MV-4-11 (cell line): ENCODE measurements around the gene SNX27.

ENCODE experiments used
- DNase-seq: peaks from one replicate; lab custom pipeline; 2025; lab: John Stamatoyannopoulos, UW

SNX27 gene

GRCh38 chr1:151705753-151706463 lies 94.1 kb downstream of the SNX27 start:
- no peak for DNase-seq

DNA sequence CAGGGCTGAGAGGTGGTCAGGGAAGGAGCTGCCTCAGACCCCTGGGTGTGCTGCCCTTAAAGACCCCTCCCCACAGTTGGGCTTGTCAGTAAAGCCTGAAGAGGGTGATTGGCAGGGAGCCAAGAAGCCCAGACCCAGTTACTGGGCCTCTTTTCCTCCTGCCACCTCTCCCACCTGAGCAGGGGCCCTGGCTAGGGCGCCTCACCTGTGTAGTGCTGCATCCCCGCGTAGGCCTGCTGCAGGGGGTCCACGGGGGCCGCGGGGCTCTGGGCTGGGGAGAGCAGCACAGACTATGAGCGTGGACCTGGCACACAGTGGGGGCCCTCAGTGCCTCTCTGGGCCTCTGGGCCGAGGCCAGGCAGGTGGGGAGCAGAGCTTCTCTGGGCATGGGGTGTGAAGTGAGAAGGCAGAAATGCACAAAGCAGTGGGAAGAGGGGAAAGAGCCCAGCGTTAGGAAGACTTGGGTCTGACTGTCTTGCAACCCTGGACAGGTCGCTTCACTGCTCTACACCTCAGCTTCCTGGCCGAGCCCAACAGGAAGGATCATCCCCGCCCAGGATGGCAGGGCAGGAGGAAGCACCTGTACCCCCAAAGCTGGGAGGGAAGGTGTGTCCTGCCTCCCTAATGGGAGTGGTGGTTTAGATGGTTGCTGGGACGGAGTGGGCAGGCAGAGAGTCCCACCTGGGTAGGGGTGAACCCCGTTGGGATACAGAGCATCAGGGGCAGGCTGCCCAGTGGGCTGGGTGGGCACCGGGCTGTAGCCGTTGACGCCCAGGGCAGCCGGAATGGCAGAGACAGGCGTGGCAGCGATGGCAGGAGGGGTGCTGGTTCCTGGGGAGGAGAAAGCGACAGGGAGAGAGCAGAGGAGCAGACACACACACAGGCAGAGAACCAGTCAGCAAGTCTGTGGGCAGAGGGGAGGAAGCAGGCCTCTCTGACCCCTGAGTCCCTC lies 94.9 kb downstream of the SNX27 start:
- DNase-seq = no peak

- no peak for DNase-seq
Observed at GRCh38 chr1:151707541-151708065, 95.8 kb downstream of the SNX27 start.

- no peak for DNase-seq
Observed at GRCh38 chr1:151708891-151709290, 97.0 kb downstream of the SNX27 start.

- peak; percentile 39 for DNase-seq
Observed at GRCh38 chr1:151710187-151710840, 98.5 kb downstream of the SNX27 start.

- no peak for DNase-seq
Observed at GRCh38 chr1:151711044-151711800, 99.4 kb downstream of the SNX27 start.

- DNase-seq = no peak
Observed at GRCh38 chr1:151711951-151712350, 100.1 kb downstream of the SNX27 start.

DNA sequence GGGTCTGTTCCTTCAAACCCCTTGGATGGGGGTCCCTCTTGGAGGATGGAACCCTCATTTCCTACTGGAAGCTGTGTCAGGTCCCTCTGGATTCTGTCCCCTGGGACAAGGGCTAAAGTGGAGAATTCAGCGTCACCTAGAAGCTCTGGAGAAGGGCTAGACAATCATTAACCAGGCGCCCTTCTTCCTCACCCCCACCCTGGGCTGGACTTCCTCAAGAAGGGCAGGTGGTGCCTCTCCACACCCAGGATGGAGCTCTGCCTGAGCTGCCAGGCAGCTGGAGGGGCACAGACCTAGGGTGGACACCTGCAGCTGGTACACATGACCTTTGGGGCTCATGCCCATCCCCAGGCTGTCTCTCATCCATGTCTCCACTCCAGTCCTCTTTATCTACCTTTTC lies 101.2 kb downstream of the SNX27 start:
- DNase-seq = no peak

DNA sequence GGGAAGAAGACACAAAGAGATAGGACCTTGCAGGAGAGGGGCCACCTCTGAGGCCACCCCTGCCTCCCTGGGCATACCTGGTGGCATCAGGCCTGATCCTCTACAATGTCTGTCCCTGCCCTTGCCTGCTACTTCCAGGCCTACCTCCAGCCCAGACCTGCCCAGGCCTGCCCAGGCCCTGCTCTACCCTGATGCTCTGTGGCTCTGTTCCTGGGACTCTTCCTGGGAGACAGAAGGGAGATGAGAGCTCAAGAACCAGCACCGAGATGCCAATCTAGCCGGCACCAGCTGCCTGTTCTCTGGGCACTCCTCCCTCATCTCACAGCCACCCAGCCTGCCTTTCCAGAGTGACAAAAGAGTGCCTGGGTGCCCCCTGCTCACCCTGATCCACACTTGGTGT lies 102.0 kb downstream of the SNX27 start:
- DNase-seq = no peak

DNA sequence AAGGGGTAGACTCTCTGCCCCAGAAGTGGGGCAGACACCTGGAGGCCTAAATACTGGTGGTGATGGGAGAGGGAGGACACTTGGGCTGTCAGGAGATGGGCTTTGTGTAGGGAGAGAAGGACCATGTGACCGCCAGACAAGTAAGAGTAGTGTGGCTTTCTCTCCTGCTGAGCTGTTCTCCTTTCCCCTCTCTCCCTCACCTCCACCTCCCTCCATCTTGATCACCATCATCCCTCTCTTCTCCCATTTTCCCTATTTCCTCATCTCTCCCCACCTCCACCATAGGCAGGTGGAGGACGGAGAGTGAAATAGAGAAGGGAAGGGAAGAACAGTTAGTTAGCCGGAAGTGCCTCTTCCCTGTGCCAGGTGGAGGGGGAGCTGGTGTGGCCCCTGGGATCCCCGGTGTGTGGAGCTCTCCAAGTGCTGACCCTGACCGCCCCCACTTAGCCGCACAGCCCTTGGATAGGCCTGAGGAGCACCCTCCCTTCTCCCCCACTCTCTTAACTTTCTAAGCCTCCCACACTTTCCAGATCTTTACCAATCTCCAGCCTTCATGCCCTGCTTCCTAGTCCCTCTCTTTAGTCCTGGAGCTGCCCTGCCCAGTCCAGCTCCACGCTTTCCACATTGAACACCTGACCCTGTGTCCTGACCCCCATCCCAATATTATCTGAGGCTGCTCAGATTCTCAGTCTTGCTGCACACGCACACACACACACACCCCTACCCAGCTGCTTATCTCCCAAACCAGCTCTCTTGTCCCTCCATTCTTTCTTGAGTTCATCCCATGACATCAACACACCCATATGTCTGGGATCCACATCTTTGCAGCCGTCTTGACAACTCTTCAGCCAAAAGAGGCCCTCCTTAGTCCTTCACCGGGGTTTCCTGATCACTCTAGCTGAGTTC lies 103.2 kb downstream of the SNX27 start:
- no peak for DNase-seq

DNA sequence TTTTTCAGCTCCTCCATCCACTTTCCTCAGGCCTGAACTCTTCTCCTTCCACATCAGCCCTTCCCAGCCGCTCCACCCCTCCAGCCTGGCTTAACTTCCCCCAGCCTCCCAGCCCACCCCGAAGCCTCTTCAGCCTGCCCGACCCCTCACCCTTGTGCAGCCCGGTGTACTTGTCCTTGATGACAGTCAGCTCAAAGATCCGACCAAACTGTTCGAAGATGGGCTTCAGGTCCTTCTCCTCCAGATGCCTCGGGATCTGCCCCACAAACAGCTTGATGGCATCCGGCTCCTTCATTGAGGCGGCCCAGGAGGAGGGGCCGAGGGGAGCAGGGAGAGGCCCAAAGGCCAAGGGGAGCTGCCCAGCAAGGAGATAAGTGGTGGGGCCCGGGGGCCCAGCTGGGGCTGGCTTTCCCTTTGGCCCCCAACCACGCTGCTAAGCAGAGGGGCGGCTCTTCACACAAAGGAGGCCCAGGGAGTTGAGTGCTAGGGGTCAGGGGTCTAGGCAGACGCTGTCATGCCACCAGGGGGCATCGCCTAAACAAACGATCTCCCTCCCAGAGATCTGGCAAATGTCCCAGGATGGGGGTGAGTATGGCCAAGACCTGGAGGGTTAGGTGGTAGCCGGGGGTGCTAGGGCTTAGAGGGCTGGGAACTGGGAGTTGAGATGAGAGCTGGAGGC lies 104.0 kb downstream of the SNX27 start:
- no peak for DNase-seq

DNA sequence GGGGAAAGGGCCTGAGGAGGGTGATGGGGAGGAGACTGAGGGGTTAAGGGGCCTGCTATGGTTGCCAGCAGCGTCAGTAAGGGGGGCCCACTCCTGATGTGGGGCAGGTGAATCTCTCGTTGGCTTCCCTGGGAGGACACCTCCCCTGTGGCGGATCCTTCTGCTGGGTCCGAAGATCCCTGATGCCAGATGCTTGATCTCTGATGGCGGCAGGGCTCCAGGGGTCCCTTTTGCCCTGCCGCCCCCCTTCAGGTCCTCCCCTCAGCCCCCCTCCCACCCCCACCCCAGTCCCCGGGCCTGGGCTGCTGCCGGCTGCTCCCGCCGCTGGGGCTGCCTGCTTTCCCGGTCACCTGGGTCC lies 104.5 kb downstream of the SNX27 start:
- no peak for DNase-seq

- DNase-seq = no peak
Observed at GRCh38 chr1:151716771-151717631, 105.2 kb downstream of the SNX27 start, which contains the start of gene CELF3. TSS of gene CELF3 (minus strand) at chr1:151716803. CDS start at chr1:151716020, 783 bp downstream.

- no peak for DNase-seq
Observed at GRCh38 chr1:151718011-151718431, 106.2 kb downstream of the SNX27 start.

GRCh38 chr1:151718666-151719065 lies 106.8 kb downstream of the SNX27 start:
- no peak for DNase-seq

GRCh38 chr1:151720125-151720524 lies 108.3 kb downstream of the SNX27 start:
- no peak for DNase-seq

GRCh38 chr1:151720554-151720953 lies 108.7 kb downstream of the SNX27 start:
- DNase-seq = peak; percentile 25

GRCh38 chr1:151720974-151721787 lies 109.3 kb downstream of the SNX27 start, which contains the start of gene RIIAD1:
TSS of gene RIIAD1 (plus strand) at chr1:151721522. CDS start at chr1:151721537, 15 bp downstream.
- no peak for DNase-seq
